ENCODE measurements around the gene CTU1.

CTU1 gene

DNA sequence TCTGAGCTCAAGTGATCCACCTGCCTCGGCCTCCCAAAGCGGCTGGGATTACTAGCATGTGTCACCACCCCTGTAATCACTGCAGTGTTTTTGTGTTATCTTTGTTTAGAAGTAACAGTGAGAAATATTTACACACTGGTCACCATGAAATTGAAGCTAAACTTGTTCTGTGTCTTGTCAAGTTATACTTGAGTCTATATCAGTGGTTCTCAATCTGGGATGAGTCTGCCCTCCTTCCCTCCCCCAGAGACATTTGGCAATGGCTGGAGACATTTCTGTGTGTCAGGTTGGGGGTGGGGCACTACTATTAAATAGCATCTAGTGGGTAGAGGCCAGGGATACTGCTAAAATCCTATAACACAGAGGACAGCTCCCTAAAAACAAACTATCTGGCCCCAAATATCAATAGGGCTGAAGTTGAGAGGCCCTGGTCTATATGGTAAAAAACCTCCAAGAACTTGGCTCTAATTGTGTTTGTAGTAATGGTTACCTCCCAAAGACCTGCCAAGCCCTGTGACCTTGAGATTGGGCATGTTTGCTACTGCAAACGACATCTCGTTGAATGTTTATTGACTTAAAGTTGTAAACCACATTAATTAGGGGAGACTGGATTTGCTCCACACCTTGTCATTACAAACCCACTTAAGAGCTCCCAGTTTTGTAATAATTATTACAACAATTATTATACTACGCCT is 6.9 kb downstream of the CTU1 start:
- DNase-seq (ENCODE audit: low read depth): no peak
- no peak overlapping the region for H3K4me3 ChIP-seq (ENCODE audit: control insufficient read depth, low read depth, low read length)
- TF ChIP-seq, protein P1, sequence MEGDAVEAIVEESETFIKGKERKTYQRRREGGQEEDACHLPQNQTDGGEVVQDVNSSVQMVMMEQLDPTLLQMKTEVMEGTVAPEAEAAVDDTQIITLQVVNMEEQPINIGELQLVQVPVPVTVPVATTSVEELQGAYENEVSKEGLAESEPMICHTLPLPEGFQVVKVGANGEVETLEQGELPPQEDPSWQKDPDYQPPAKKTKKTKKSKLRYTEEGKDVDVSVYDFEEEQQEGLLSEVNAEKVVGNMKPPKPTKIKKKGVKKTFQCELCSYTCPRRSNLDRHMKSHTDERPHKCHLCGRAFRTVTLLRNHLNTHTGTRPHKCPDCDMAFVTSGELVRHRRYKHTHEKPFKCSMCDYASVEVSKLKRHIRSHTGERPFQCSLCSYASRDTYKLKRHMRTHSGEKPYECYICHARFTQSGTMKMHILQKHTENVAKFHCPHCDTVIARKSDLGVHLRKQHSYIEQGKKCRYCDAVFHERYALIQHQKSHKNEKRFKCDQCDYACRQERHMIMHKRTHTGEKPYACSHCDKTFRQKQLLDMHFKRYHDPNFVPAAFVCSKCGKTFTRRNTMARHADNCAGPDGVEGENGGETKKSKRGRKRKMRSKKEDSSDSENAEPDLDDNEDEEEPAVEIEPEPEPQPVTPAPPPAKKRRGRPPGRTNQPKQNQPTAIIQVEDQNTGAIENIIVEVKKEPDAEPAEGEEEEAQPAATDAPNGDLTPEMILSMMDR (IDR thresholded peaks at IDR 0.05; ENCODE audit: control insufficient read depth, insufficient read depth, low read depth, low read length, missing control alignments): no peak

DNA sequence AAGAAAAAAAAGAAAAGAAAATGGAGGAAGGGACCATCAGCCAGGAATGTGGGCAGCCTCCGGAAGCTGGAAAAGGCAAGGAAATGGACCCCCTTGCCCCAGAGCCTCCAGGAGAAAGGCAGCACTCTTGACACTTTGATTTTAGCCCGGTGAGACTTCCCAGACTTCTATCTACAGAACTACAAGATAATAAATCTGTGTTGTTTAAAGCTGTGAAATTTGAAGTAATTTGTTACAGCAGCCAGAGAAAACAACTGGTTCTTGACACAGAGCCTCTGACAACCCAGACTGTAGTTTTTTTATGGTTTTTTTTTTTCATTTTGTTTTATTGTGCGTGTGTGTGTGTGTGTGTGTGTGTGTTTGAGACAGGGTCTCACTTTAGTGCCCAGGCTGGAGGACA is 7.6 kb downstream of the CTU1 start:
- TF ChIP-seq, protein P1 (IDR thresholded peaks at IDR 0.05; ENCODE audit: control insufficient read depth, insufficient read depth, low read depth, low read length, missing control alignments): no peak
- no peak for DNase-seq (ENCODE audit: low read depth)
- H3K4me3 ChIP-seq (ENCODE audit: control insufficient read depth, low read depth, low read length): no peak overlapping the region

DNA sequence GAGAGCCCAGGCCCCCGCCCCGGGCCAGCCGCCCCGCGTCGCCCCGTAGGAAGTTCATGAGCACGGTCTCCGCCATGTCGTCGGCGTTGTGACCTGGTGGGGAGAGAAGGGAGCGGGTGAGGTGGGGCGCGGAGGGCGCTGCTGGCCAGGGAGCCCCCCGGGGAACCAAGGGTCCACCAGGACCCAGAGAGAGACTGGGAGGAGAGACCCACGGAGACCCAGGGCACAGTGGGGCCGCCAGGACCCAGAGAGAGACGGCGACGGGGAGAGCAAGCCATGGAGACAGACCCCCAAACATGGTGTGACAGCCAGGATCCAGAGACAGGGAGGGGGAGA is 9.2 kb downstream of the CTU1 start:
- no peak overlapping the region for H3K4me3 ChIP-seq (ENCODE audit: control insufficient read depth, low read depth, low read length)
- TF ChIP-seq, protein P1 (IDR thresholded peaks at IDR 0.05; ENCODE audit: control insufficient read depth, insufficient read depth, low read depth, low read length, missing control alignments): no peak

DNA sequence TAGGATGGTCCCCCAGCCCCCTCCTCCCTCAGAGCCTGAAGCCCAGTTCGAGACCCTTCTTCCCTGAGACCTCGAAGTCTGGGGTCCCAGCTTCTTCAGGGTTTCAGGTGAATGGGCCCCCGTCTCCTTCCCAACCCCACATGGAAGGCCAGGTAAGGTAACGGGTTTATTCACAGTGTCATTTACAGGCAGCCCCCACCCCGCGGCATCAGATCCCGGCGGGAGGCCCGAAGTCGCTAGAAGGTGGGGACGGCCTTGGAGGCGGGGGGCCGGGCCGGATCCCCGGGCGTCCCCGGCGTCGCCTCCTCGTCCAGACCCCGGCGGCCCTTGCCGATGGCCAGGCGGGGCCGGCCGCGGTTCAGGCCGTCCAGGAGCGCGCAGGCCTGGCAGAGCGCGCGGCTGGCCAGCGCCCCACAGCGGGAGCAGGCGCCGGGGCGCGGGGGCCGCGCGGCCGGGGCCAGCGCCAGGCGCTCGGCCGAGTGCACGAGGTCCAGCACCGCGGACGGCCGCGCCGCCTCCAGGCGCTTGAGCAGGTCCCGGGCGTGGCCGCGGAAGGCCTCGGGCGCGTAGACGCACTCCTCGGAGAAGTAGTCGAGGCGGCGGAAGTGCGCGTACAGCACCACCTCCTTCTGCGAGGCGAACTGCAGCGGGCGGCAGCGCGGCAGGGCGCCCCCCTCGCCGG is 9.7 kb downstream of the CTU1 start:
- no peak for DNase-seq (ENCODE audit: low read depth)
- TF ChIP-seq, protein P1 (IDR thresholded peaks at IDR 0.05; ENCODE audit: control insufficient read depth, insufficient read depth, low read depth, low read length, missing control alignments): no peak
- no peak overlapping the region for H3K4me3 ChIP-seq (ENCODE audit: control insufficient read depth, low read depth, low read length)

More for the DNA sequence above, 9.2 kb downstream of the CTU1 start:
- no peak for DNase-seq (ENCODE audit: low read depth)

DNA sequence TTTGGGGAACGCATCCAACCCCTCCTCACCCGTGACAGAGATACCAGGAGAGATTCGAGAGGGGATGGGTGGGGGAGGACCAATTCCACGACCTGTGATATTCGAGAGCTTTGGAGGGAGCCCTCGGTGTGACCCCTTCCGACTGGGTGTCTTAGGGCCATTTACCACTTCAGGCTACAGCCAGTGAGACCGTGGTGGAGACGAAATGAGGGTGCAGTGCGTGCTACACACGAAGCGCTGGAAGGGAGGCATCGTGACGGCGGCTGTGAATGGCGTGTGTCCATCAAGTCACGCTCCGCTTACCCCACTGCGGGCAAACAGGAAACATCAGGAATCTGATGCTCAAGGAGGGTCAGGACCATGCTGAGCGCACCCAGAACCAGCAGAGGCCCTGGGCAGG is 10.4 kb downstream of the CTU1 start:
- no peak overlapping the region for H3K4me3 ChIP-seq (ENCODE audit: control insufficient read depth, low read depth, low read length)
- TF ChIP-seq, protein P1 (IDR thresholded peaks at IDR 0.05; ENCODE audit: control insufficient read depth, insufficient read depth, low read depth, low read length, missing control alignments): no peak
- DNase-seq (ENCODE audit: low read depth): no peak

DNA sequence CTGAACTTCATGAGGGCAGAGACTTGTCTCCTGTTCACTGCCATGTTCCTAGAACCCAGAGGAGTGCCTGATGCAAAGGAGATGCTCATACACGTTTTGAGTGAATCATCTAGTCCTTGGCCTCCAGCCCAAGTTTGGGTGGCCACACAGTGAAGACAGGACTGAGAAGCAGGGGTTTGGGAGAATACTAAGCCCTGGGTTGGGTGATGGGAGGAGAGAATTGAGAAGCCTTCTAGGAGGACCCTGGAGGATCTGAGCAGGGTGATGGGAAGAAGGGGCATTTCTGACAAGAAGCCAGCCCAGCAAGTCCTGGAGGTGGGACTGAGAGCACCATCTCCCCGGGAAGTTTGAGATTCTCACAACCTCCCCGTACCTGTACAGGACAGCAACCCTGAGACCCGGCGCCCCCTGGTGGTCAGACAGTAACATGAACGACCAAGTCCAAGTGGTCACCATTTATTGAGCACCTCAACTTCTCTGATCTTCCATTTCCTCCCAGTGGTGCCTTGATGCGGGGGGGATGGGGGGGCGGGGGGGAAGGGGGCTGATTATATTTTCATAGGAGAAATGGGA is 11.0 kb downstream of the CTU1 start:
- no peak for DNase-seq (ENCODE audit: low read depth)
- no peak overlapping the region for H3K4me3 ChIP-seq (ENCODE audit: control insufficient read depth, low read depth, low read length)
- TF ChIP-seq, protein P1 (IDR thresholded peaks at IDR 0.05; ENCODE audit: control insufficient read depth, insufficient read depth, low read depth, low read length, missing control alignments): peak; percentile 67
